GM23338 (cell line): ENCODE measurements around the gene RXRA. TPM values are rescaled to one million over a fixed set of nuclear protein-coding genes. Genes with fewer than 3 reads are reported as not detected.

Experiments
- ATAC-seq: fragments of 200-7000 bp; cut with Tn5 transposase; 3 replicates; pipeline ENCODE4 v1.9.1; 2020
- DNase-seq: peaks from one replicate; pipeline ENCODE4 v3.0.0-alpha.2; 2015; ENCODE audit warnings: low spot score
- H2AFZ ChIP-seq: fragments of 200-600 bp; sonication (generic); 2 replicates; pipeline ENCODE4 v1.8.0; 2016; ENCODE audit warnings: antibody characterized with exemption, mild to moderate bottlenecking, moderate library complexity
- H3F3A ChIP-seq: fragments of 200-600 bp; sonication (generic); replicated peaks from 2 replicates; pipeline ENCODE4 v1.8.0; 2017; ENCODE audit warnings: antibody characterized with exemption, mixed run types, low read depth
- H3K27ac ChIP-seq: fragments of 200-600 bp; sonication (generic); 2 replicates; pipeline ENCODE4 v1.6.1; 2016; ENCODE audit warnings: low read depth
- H3K27me3 ChIP-seq: fragments of 200-600 bp; sonication (generic); 2 replicates; pipeline ENCODE4 v1.8.0; 2016; ENCODE audit warnings: mild to moderate bottlenecking, mixed run types, moderate library complexity; ENCODE audit not compliant: insufficient read depth
- H3K36me3 ChIP-seq: fragments of 200-600 bp; sonication (generic); 2 replicates; pipeline ENCODE4 v1.8.0; 2016; ENCODE audit warnings: mild to moderate bottlenecking; ENCODE audit not compliant: insufficient read depth
- H3K4me1 ChIP-seq: fragments of 200-600 bp; sonication (generic); 2 replicates; pipeline ENCODE4 v1.8.0; 2016; ENCODE audit warnings: mild to moderate bottlenecking, moderate library complexity; ENCODE audit not compliant: insufficient read depth
- H3K4me2 ChIP-seq: fragments of 200-600 bp; sonication (generic); 2 replicates; pipeline ENCODE4 v1.7.1; 2017; ENCODE audit warnings: mixed run types
- H3K4me3 ChIP-seq: fragments of 200-600 bp; sonication (generic); 2 replicates; pipeline ENCODE4 v1.6.1; 2016; ENCODE audit warnings: mixed run types
- H3K79me2 ChIP-seq: fragments of 200-600 bp; sonication (generic); replicated peaks from 2 replicates; pipeline ENCODE4 v1.8.0; 2017; ENCODE audit warnings: mild to moderate bottlenecking; ENCODE audit not compliant: insufficient read depth
- H3K9me2 ChIP-seq: fragments of 200-600 bp; sonication (generic); 2 replicates; pipeline ENCODE4 v1.8.0; 2017; ENCODE audit not compliant: insufficient read depth
- H4K20me1 ChIP-seq: fragments of 200-600 bp; sonication (generic); replicated peaks from 2 replicates; pipeline ENCODE4 v1.8.0; 2017; ENCODE audit warnings: mild to moderate bottlenecking; ENCODE audit not compliant: insufficient read depth
- H3K27ac Mint-ChIP-seq: 2 replicates; pipeline ENCODE4 v1.8.0; 2020; ENCODE audit warnings: inconsistent platforms, mild to moderate bottlenecking, moderate library complexity, mixed read lengths
- H3K27me3 Mint-ChIP-seq: 3 replicates; pipeline ENCODE4 v1.8.0; 2022; ENCODE audit warnings: low read depth, mild to moderate bottlenecking, moderate library complexity, mixed read lengths, inconsistent platforms; ENCODE audit not compliant: insufficient read depth, poor library complexity
- H3K36me3 Mint-ChIP-seq: 3 replicates; pipeline ENCODE4 v1.8.0; 2021; ENCODE audit warnings: low read depth, mild to moderate bottlenecking, inconsistent platforms, moderate library complexity, mixed read lengths
- H3K4me1 Mint-ChIP-seq: 3 replicates; pipeline ENCODE4 v1.8.0; 2020; ENCODE audit warnings: mild to moderate bottlenecking, inconsistent platforms, mixed read lengths
- H3K4me3 Mint-ChIP-seq: 3 replicates; pipeline ENCODE4 v1.8.0; 2021; ENCODE audit warnings: moderate library complexity, mild to moderate bottlenecking, inconsistent platforms, mixed read lengths
- H3K9me3 Mint-ChIP-seq: 3 replicates; pipeline ENCODE4 v1.8.0; 2020; ENCODE audit warnings: moderate library complexity, mild to moderate bottlenecking, inconsistent platforms, mixed read lengths
- CREB1 ChIP-seq: fragments of 250-450 bp; sonication (Bioruptor Pico); IDR thresholded peaks from 2 replicates; pipeline ENCODE4 v1.5.0; 2020; ENCODE audit warnings: low read depth, mild to moderate bottlenecking, moderate library complexity
- CTCF ChIP-seq, 2 experiments: fragments of 200-600 bp in 1 of 2; sonication (generic) in 1 of 2; conservative IDR thresholded peaks; 2 replicates each; pipeline versions ENCODE4 v1.5.1 to v1.6.1; 2016 to 2017; ENCODE audit warnings: antibody characterized with exemption in 2 of 2, low read depth in 2 of 2, mild to moderate bottlenecking in 2 of 2, moderate library complexity in 1 of 2
- ETS1 ChIP-seq: IDR thresholded peaks from 2 replicates; pipeline ENCODE4 v1.6.1; 2016; ENCODE audit warnings: antibody characterized with exemption
- EZH2 ChIP-seq: fragments of 200-600 bp; sonication (generic); IDR thresholded peaks from one replicate; pipeline ENCODE4 v1.8.0; 2017; ENCODE audit warnings: antibody characterized with exemption, mild to moderate bottlenecking, low read depth; ENCODE audit not compliant: unreplicated experiment
- JUNB ChIP-seq: IDR thresholded peaks from one replicate; pipeline ENCODE4 v1.6.1; 2016; ENCODE audit warnings: antibody characterized with exemption; ENCODE audit not compliant: unreplicated experiment
- POLR2AphosphoS5 ChIP-seq: IDR thresholded peaks from 2 replicates; pipeline ENCODE4 v1.6.1; 2016; ENCODE audit warnings: antibody characterized with exemption, low read depth
- STAT1 ChIP-seq: IDR thresholded peaks from one replicate; pipeline ENCODE4 v1.6.1; 2016; ENCODE audit warnings: antibody characterized with exemption; ENCODE audit not compliant: unreplicated experiment
- ZNF114 ChIP-seq: fragments of 250-450 bp; sonication (Bioruptor Pico); IDR thresholded peaks from 2 replicates; pipeline ENCODE4 v1.5.0; 2020; ENCODE audit warnings: mild to moderate bottlenecking, moderate library complexity
- ZNF331 ChIP-seq: fragments of 250-450 bp; sonication (Bioruptor Pico); IDR thresholded peaks from 2 replicates; pipeline ENCODE4 v1.5.0; 2020; ENCODE audit warnings: low read depth, mild to moderate bottlenecking, moderate library complexity
- polyA plus RNA-seq: library from polyadenylated mRNA; unstranded; fragments of >200 nt; fragmentation: Nextera tagmentation; extraction: Ambion mirVana; gene quantifications from 2 replicates; pipeline ENCODE4 v1.2.1, GENCODE V29; 2016
- total RNA-seq: library from RNA; depleted of rRNA; stranded (reverse); fragments of >200 nt; shearing (Covaris generic); gene quantifications from 2 replicates; pipeline ENCODE4 v1.2.3, GENCODE V29; 2014

Gene RXRA
- total and polyA plus RNA-seq, 2 experiments from 2014 or later = 4.9 to 17.9 TPM

DNA sequence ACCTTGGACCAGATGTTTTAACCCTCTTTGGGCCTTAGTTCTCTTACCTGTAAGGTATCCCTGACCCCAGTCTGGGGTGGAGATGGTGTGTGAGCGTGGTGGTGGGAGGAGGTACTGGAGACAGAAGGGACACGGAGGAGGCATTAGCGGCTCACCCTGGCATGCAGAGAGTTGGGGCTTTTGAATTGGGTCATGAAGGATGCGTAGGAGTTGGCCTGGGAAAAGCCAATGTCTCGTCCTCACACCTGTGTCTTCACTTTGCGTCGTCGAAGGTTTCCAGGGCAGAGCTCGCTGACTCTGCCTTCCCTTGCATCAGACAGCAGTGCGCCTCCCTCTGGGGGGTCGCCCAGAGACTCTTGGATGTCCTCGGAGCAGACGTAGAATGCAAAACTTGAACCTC lies 11.2 kb downstream of the RXRA start:
- H3K27me3 ChIP-seq = no peaks in the 10 kb centered on the region
- no peak overlapping the region for H3K27ac ChIP-seq
- peaks cover 79% of the 10 kb centered on the region for H3K79me2 ChIP-seq
- H3K4me3 ChIP-seq = no peak overlapping the region
- ATAC-seq (no peak), DNase-seq (no peak)
- Mint-ChIP-seq H3K36me3 (no peaks in the 10 kb centered on the region), H3K4me3 (no peak overlapping the region), H3K27me3 (peaks cover 3% of the 10 kb centered on the region), H3K27ac (peak overlapping the region; percentile 71), H3K4me1 (peaks cover 7% of the 10 kb centered on the region; the same call in 2 of the 3 replicates), H3K9me3 (no peaks in the 10 kb centered on the region)
- no peaks in the 10 kb centered on the region for H3K9me2 ChIP-seq
- H3K4me2 ChIP-seq = no peak overlapping the region
- H3F3A ChIP-seq = no peaks in the 10 kb centered on the region
- TF ChIP-seq CREB1 (CRISPR knock-in tag) (no peak), ZNF331 (CRISPR knock-in tag) (no peak), CTCF (conservative IDR thresholded peaks at IDR 0.05; ENCODE audit: low read depth in 2 of 2) (0 out of 4 replicates have a peak, but pooled peaks of 1 of the 2 experiments have one; percentile 0), STAT1 (no peak)
- H3K4me1 ChIP-seq = no peaks in the 10 kb centered on the region
- H3K36me3 ChIP-seq = no peaks in the 10 kb centered on the region
- 0 out of 2 replicates have a peak, but pooled peaks cover 10% of the 10 kb centered on the region for H4K20me1 ChIP-seq
- no peak overlapping the region for H2AFZ ChIP-seq

- peaks cover 77% of the 10 kb centered on the region for H3K79me2 ChIP-seq
- Mint-ChIP-seq H3K4me1 (peaks cover 13% of the 10 kb centered on the region; the same call in 2 of the 3 replicates), H3K4me3 (no peak overlapping the region), H3K27ac (no peak overlapping the region), H3K9me3 (no peaks in the 10 kb centered on the region), H3K27me3 (peaks cover 3% of the 10 kb centered on the region), H3K36me3 (no peaks in the 10 kb centered on the region)
- H2AFZ ChIP-seq = no peak overlapping the region
- no peaks in the 10 kb centered on the region for H3K27me3 ChIP-seq
- no peaks in the 10 kb centered on the region for H3K9me2 ChIP-seq
- ATAC-seq = no peak
- 0 out of 2 replicates have a peak, but pooled peaks cover 10% of the 10 kb centered on the region for H4K20me1 ChIP-seq
- no peak overlapping the region for H3K27ac ChIP-seq
- H3K4me3 ChIP-seq = no peak overlapping the region
- H3K36me3 ChIP-seq = no peaks in the 10 kb centered on the region
- H3K4me1 ChIP-seq = no peaks in the 10 kb centered on the region
- H3K4me2 ChIP-seq = no peak overlapping the region
- TF ChIP-seq JUNB (no peak), EZH2 (no peak)
- H3F3A ChIP-seq = no peaks in the 10 kb centered on the region
- no peak for DNase-seq
These were observed 12.3 kb downstream of the RXRA start for GRCh38 chr9:134338394-134339182.

DNA sequence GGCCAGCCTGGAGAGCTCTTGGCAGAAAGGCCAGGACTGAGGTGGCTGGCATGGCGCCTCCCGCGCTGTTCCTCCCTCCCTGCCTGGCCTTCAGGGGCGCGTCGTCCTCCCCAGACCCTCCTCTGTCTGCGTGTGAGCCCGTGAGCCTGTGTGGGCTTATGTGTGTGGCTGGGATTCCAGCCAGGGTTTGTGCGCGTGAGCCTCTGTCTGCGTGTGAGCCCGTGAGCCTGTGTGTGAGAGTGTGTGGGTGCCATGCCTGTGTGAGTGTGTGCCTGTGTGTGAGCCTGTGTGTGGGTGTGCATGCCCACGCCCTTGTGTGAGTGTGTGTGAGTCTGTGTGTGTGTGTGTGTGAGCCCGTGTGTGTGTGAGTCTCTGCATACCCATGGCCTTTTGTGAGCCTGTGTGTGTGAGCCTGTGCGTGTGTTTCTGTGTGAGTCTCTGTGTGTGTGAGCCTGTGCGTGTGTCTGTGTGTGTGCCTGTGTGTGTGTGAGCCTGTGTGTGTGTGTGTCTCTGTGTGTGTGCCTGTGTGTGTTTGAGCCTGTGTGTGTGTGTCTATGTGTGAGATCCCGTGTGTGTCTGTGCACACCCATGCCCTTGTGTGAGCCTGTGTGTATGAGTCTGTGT lies 13.0 kb downstream of the RXRA start:
- no peaks in the 10 kb centered on the region for H3K9me3 Mint-ChIP-seq
- H3K4me1 Mint-ChIP-seq = peaks cover 13% of the 10 kb centered on the region; the same call in 2 of the 3 replicates
- no peaks in the 10 kb centered on the region for H3K9me2 ChIP-seq
- H3K27ac Mint-ChIP-seq = no peak overlapping the region
- no peak overlapping the region for H2AFZ ChIP-seq
- no peaks in the 10 kb centered on the region for H3K36me3 Mint-ChIP-seq
- 0 out of 2 replicates have a peak, but pooled peaks cover 10% of the 10 kb centered on the region for H4K20me1 ChIP-seq
- H3K27ac ChIP-seq = no peak overlapping the region
- H3K4me3 Mint-ChIP-seq = no peak overlapping the region
- DNase-seq = no peak
- no peak for ATAC-seq
- H3K36me3 ChIP-seq = no peaks in the 10 kb centered on the region
- H3K4me1 ChIP-seq = no peaks in the 10 kb centered on the region
- no peak overlapping the region for H3K4me2 ChIP-seq
- no peaks in the 10 kb centered on the region for H3F3A ChIP-seq
- H3K27me3 ChIP-seq = no peaks in the 10 kb centered on the region
- no peak overlapping the region for H3K4me3 ChIP-seq
- peaks cover 3% of the 10 kb centered on the region for H3K27me3 Mint-ChIP-seq
- H3K79me2 ChIP-seq = peaks cover 75% of the 10 kb centered on the region
- TF ChIP-seq CTCF (conservative IDR thresholded peaks at IDR 0.05; ENCODE audit: low read depth in 2 of 2) (no peak), POLR2AphosphoS5 (no peak), ZNF114 (CRISPR knock-in tag) (no peak), ETS1 (no peak), ZNF331 (CRISPR knock-in tag) (no peak), JUNB (no peak)
